SK-N-MC (cell line): ENCODE measurements around the gene CNOT1.

ENCODE experiments used
- EZH2 ChIP-seq: fragments of 200-600 bp; sonication (generic); IDR thresholded peaks from one replicate; pipeline ENCODE4 v1.6.1; 2017; ENCODE audit warnings: antibody characterized with exemption
- FOXP2 ChIP-seq: optimal IDR thresholded peaks from 2 replicates; pipeline ENCODE3; 2011; ENCODE audit warnings: mild to moderate bottlenecking, moderate library complexity; ENCODE audit not compliant: insufficient read depth; ENCODE audit errors: extremely low read length, control extremely low read depth
- POLR2AphosphoS5 ChIP-seq: IDR thresholded peaks from 2 replicates; pipeline ENCODE4 v1.6.1; 2012; ENCODE audit warnings: mild to moderate bottlenecking, low read depth, low read length, borderline replicate concordance

- TF ChIP-seq EZH2: no peak
- no peak for TF ChIP-seq POLR2AphosphoS5
- TF ChIP-seq FOXP2: no peak
Observed at GRCh38 chr16:58530179-58530578, 99.4 kb downstream of the CNOT1 start.
